ENCODE measurements around the gene PFKFB3.
"Not testable (repeated sequence)": the region's sequence is repeated elsewhere in the genome, so short reads cannot be mapped to it uniquely, and the experiment has no call there.

The PFKFB3 gene

GRCh38 chr10:6182454-6183098, 20.2 kb upstream of the PFKFB3 start:
- no peak for DNase-seq (ENCODE audit: low read depth in 1 of 2, low spot score in 1 of 2)
- TF ChIP-seq REST (IDR thresholded peaks at IDR 0.05; ENCODE audit: insufficient replicate concordance, low read depth) (no peak), CTCF (IDR thresholded peaks at IDR 0.05; ENCODE audit: insufficient read depth, low read length) (no peak), POLR2AphosphoS5 (IDR thresholded peaks at IDR 0.05; ENCODE audit: low read depth) (no peak), GABPA (IDR thresholded peaks at IDR 0.05; ENCODE audit: low read depth) (no peak), SPI1 (IDR thresholded peaks at IDR 0.05; ENCODE audit: borderline replicate concordance, low read depth) (no peak)
- Histone ChIP-seq H3K27me3 (ENCODE audit: insufficient read depth, poor library complexity, severe bottlenecking) (no peaks in the 10 kb centered on the region), H3K4me3 (replicated peaks; ENCODE audit: insufficient read depth, low read length) (no peak overlapping the region), H3K27ac (replicated peaks) (no peak overlapping the region)

- no peak overlapping the region for H3K27ac ChIP-seq (replicated peaks)
- no peak for TF ChIP-seq POLR2AphosphoS5 (IDR thresholded peaks at IDR 0.05; ENCODE audit: low read depth)
- TF ChIP-seq SPI1 (IDR thresholded peaks at IDR 0.05; ENCODE audit: borderline replicate concordance, low read depth) = no peak
Measured at GRCh38 chr10:6185039-6185716, 17.6 kb upstream of the PFKFB3 start.

GRCh38 chr10:6186894-6187256, 15.9 kb upstream of the PFKFB3 start:
- TF ChIP-seq GABPA (IDR thresholded peaks at IDR 0.05; ENCODE audit: low read depth) = no peak
- no peak for TF ChIP-seq SPI1 (IDR thresholded peaks at IDR 0.05; ENCODE audit: borderline replicate concordance, low read depth)
- no peak for TF ChIP-seq REST (IDR thresholded peaks at IDR 0.05; ENCODE audit: insufficient replicate concordance, low read depth)
- TF ChIP-seq POLR2AphosphoS5 (IDR thresholded peaks at IDR 0.05; ENCODE audit: low read depth) = no peak
- no peak for TF ChIP-seq CTCF (IDR thresholded peaks at IDR 0.05; ENCODE audit: insufficient read depth, low read length)
- no peak for DNase-seq (ENCODE audit: low read depth in 1 of 2, low spot score in 1 of 2)
- H3K27ac ChIP-seq (replicated peaks) = no peak overlapping the region
- no peak overlapping the region for H3K4me3 ChIP-seq (replicated peaks; ENCODE audit: insufficient read depth, low read length)
- H3K27me3 ChIP-seq (ENCODE audit: insufficient read depth, poor library complexity, severe bottlenecking) = no peaks in the 10 kb centered on the region

More at GRCh38 chr10:6185039-6185716, 17.6 kb upstream of the PFKFB3 start:
- Histone ChIP-seq H3K27me3 (ENCODE audit: insufficient read depth, poor library complexity, severe bottlenecking) (no peaks in the 10 kb centered on the region), H3K4me3 (replicated peaks; ENCODE audit: insufficient read depth, low read length) (no peak overlapping the region)
- no peak for DNase-seq (ENCODE audit: low read depth in 1 of 2, low spot score in 1 of 2)

GRCh38 chr10:6187278-6187677, 15.5 kb upstream of the PFKFB3 start:
- no peak overlapping the region for H3K27ac ChIP-seq (replicated peaks)
- no peaks in the 10 kb centered on the region for H3K27me3 ChIP-seq (ENCODE audit: insufficient read depth, poor library complexity, severe bottlenecking)
- H3K4me3 ChIP-seq (replicated peaks; ENCODE audit: insufficient read depth, low read length) = no peak overlapping the region
- no peak for DNase-seq (ENCODE audit: low read depth in 1 of 2, low spot score in 1 of 2)
- TF ChIP-seq SPI1 (IDR thresholded peaks at IDR 0.05; ENCODE audit: borderline replicate concordance, low read depth) = no peak
- no peak for TF ChIP-seq POLR2AphosphoS5 (IDR thresholded peaks at IDR 0.05; ENCODE audit: low read depth)
- TF ChIP-seq GABPA (IDR thresholded peaks at IDR 0.05; ENCODE audit: low read depth) = no peak
- no peak for TF ChIP-seq REST (IDR thresholded peaks at IDR 0.05; ENCODE audit: insufficient replicate concordance, low read depth)
- no peak for TF ChIP-seq CTCF (IDR thresholded peaks at IDR 0.05; ENCODE audit: insufficient read depth, low read length)

- H3K27me3 ChIP-seq (ENCODE audit: insufficient read depth, poor library complexity, severe bottlenecking); H3K4me3 ChIP-seq (replicated peaks; ENCODE audit: insufficient read depth, low read length): not testable (repeated sequence)
Measured at GRCh38 chr10:6190033-6190432, 12.7 kb upstream of the PFKFB3 start.

More at GRCh38 chr10:6190033-6190432, 12.7 kb upstream of the PFKFB3 start:
- not testable (repeated sequence) for H3K27ac ChIP-seq (replicated peaks); DNase-seq (ENCODE audit: low read depth in 1 of 2, low spot score in 1 of 2)

Data from HL-60 (cell line).